GM12874 (cell line): ENCODE results near the gene FOXB1.

Experiments used
- CTCF ChIP-seq: IDR thresholded peaks from 2 replicates; pipeline ENCODE4 v1.5.1; 2011; ENCODE audit warnings: low read depth, mild to moderate bottlenecking, control low read depth, low read length, moderate library complexity; ENCODE audit not compliant: insufficient read depth

FOXB1 gene

GRCh38 chr15:60010858-60011257 is 6.7 kb downstream of the FOXB1 start:
- no peak for TF ChIP-seq CTCF

GRCh38 chr15:60012695-60013094 is 8.6 kb downstream of the FOXB1 start:
- TF ChIP-seq CTCF = no peak

- no peak for TF ChIP-seq CTCF
These were observed 13.7 kb downstream of the FOXB1 start for GRCh38 chr15:60017538-60018520.

- TF ChIP-seq CTCF = no peak
These were observed 16.6 kb downstream of the FOXB1 start for GRCh38 chr15:60020736-60021135.

- no peak for TF ChIP-seq CTCF
These were observed 17.7 kb downstream of the FOXB1 start for GRCh38 chr15:60021589-60022378.

GRCh38 chr15:60022379-60022741 is 18.2 kb downstream of the FOXB1 start:
- TF ChIP-seq CTCF = no peak

GRCh38 chr15:60026555-60026954 is 22.4 kb downstream of the FOXB1 start:
- no peak for TF ChIP-seq CTCF
